Fibroblast of upper back skin (primary cell): ENCODE results near the gene CAB39.
A peak's percentile ranks its signal among the peaks of the same experiment; 100 is the strongest.
"Not testable (repeated sequence)": the region's sequence is repeated elsewhere in the genome, so short reads cannot be mapped to it uniquely, and the experiment has no call there.

Source experiments
- DNase-seq: peaks from one replicate; pipeline ENCODE4 v3.0.0-alpha.2; 2013

Gene CAB39

DNA sequence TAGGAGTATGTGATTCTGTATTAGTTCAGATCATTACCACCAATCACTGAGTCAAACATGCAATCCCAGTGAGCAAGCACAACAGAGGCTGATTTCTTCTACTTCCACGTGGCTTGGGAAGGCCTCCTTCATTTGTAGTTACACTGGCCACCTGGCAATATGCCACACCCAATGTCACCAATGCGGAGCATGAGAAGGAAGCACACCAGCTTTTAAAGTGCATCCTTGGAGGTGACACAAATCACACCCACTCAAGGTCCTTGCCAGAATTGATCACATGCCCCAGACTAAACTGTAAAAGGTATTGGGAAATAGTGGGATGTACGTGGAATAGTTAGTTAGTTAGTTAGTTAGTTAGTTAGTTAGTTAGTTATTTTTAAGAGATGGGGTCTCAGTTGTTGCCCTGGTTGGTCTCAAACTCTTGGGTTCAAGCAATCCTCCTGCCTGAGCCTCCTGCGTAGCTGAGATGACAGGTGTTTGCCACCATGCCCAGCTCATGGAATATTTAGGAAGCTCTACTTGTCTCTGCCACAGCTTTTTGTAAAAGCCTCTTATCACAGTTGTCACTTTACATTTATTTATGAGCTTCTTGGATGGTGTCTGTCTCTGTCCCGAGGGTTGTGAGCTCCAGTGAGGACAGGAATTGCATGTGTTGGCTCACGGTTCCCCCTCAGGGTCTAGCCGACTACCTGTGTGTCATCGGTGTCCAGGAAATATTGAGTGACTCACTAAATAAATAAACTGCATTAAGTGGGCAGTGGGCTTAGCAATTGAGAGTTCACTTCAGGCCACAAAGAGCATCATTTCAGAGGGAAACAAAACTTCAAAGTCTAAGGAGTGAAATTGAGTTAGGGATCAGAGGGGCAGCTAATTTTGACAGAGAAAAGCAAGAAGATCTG lies 28.1 kb upstream of the CAB39 start:
- peak; percentile 49 for DNase-seq

DNA sequence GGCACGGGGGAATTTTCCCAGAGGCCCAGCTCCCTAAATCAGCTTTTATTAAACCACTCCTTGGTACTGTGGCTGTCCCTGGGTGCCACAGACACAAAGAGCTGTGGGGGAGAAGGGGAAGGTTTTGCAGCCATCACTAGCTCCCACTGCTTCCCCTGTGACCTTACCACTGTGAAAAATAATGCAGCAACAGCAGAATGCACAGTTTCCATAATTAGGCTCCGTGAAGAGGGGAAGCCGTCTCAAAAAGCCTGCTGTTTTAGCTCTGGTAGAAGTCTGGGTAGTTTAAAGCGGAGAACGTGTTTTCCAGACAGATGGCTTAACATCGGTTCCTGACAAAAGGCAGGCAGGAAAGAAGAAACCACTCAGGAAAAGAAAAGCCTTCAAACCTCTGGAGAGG lies 27.5 kb upstream of the CAB39 start:
- no peak for DNase-seq

DNA sequence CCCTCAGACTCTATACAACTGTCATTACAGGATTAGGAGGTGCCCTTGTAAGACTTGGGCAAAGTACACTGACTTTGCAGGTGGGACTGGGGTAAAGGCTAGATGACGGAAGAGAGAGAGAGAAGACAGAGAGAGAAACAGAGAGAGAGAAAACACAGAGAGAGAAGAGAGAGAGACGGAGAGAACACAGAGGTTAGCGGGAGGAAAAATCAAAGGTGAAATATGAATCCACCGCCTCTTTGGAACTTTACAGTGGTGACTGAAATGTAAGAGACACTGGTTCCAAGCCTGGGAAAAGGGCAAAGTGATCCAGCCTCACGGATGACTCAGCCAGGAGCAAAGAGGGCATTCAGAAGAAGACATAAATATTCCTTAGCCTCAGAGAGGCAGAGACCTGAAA lies 25.1 kb upstream of the CAB39 start:
- no peak for DNase-seq

DNA sequence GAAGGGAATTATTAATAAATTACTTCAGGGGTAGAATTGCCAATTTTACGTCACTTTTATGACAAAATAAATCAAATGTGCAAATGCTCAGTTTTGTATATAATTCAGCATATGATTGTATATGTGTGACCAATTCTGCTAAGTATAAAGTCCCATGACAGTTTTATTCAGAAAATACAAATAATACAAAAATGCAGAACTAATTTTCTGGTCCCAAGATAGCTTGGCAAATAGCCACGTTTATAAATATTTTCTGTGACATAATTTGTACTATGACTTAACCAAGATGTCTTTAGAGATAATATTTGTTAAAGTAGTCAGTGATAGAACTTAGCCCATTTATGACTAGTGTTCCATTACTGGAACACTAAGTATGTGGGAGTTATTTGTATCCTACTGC lies 24.2 kb upstream of the CAB39 start:
- no peak for DNase-seq

DNA sequence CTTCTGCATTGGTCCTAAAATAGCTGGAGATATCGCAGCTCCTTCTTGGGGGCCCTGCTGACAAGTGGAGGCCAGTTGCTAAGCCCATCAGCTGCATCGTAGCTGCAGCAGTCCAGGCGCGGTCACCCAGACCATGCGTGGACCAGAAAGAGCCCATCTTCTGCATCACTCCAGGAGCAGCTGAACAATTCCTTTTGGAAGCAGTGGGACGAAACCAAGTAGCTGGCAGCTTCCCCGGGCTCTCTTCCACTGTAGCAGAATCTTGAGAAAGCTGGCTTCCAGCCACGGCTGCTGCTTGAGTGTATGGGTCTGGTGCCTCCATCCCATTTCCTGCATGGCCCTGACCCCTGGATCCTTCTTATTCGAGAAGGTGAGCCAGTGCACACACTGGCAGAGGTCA lies 22.2 kb upstream of the CAB39 start:
- peak; percentile 45 for DNase-seq

DNA sequence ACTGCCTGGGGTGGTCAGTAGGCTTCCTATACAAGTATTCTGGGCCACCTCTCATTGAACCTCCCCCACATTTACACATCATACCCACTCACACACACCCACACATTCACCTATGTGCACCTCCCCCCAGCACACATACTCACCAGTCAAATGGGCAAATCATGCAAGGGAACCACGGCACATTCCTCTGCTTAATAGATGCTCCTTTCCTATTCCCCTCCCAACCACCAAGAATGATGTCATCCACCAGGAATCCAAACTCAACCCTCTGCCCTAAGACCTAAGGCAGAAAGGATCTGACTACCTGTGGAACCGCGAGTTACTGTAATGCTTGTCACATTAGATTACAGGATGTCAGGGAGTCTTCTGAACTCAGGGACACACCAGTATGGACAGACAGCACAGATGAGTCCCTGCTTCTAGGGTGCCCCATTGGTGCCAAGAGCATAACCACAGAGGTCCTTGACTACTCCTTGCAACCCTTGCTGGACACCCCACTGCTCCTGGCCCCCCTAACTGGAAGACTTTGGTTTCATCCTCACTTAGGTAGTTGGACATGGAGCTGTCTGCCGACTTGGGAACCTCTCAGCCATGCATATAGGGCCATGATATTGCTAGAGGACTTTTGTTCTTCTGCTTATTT lies 21.5 kb upstream of the CAB39 start:
- DNase-seq: peak; percentile 81

DNA sequence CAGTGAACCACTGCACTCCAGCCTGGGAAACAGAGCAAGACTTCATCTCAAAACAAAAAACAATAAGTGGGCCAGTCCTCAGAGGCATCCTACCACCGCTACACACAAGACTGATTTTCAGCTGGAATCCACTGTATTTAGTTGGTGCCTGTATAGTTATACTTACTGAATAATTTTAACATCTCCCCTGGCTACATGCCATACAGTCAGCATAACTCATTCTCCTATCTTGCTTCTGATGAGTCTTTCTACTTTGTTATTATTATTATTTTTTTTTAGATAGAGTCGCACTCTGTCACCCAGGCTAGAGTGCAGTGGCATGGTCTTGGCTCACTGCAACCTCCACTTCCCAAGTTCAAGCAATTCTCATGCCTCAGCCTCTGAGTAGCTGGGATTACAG lies 19.9 kb upstream of the CAB39 start:
- no peak for DNase-seq

DNA sequence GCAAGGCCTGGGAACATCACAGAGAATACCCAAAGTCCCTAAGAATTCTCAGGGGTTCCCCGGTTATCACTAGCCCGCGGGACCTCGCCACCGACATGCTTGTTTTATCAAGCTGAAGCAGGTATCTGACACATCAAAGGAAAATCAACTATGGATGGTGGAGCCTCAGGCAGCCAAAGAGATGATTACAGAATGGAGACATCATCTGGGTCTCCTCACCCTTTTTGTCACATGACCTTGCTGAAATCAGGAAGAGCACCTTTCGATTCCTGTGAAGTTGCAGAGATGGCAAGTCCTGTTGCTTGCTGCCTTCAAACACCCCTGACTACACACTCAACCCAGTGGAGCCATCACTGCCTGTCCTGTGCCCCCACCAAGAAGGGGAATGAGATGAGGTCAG lies 19.2 kb upstream of the CAB39 start:
- no peak for DNase-seq

DNA sequence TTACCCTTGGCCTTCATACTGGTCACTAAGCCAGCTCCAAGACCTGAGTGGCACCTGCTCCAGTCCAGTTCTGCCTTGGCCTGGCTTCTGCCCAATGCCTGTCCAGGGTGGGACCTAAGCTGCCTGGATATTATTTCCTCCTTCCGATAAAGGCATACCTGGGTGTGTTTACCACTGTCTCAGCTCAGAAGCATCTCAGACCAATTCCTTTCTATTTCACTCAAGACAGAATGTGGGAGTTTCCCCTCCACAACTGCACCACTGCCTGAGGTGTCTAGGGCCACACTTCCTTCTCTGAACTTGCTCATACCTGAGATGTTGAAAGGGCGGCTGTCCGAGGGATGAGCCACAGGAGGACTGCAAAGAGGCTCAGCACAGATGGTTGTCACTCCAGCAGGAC lies 18.4 kb upstream of the CAB39 start:
- no peak for DNase-seq

DNA sequence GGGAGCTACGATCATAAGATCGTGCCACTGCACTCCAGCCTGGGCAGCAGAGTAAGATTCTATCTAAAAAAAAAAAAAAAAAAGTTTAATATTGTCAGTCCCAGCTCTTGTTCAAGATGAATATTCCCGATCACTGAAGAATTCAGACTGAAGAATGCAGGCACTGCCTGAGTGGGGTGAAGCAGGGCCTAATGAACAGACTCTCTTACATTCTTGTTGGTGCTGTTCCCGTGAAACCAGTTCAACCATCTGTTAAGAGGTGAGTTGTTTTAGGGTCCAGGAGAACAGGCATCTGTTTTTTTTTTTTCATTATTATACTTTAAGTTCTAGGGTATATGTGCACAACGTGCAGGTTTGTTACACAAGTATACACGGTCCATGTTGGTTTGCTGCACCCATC lies 17.1 kb upstream of the CAB39 start:
- no peak for DNase-seq

DNA sequence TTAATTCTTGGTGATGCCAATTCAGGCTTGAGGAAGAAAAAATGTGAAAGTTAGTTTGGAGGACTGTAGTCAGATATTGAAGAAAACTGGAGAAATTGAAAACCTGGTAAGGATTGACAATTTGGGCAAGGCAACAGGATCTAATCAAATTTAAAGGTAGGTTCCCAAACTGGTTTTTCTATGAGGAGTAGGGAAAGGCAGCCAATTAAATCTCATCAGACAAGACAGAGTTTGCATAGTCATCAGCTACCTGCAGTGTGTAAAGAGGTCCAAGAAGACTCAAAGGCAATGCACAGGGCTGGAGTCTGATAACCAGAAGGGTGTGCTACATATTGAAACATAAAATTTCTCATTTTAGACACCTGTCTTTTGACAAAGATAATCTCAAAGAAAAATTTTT lies 16.0 kb upstream of the CAB39 start:
- DNase-seq: no peak

DNA sequence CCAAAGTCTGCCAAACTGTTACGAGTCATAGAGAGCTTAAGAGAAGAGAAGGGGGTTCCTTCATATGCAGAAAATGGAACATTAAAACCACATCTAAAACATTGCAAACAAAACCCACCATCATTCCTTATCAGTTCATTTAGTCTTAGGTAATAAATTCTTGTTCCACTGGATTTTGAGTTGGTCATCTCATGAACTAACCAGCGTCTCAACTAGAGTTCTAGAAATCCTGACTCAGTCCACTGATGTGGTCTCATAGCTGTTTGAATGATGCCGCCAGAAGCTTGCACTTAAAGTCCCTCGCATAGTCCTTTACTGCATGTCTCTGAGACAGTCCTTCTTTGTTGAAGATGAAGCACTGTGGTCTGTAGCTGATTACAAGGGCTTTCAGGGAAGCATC lies 15.0 kb upstream of the CAB39 start:
- no peak for DNase-seq

DNA sequence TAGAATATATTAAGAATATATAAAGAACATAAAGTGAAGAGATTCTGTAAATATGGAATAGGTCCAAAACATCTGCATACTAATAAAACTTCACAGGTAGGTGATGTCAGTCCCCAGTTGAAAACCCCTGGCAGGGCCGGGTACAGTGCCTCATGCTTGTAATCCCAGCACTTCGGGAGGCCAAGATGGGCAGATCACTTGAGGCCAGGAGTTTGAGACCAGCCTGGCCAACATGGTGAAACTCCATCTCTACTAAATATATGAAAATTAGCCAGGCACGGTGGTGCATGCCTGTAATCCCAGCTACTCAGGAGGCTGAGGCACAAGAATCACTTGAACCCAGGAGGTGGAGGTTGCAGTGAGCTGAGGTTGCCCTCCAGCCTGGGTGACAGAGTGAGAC lies 13.9 kb upstream of the CAB39 start:
- not testable (repeated sequence) for DNase-seq

DNA sequence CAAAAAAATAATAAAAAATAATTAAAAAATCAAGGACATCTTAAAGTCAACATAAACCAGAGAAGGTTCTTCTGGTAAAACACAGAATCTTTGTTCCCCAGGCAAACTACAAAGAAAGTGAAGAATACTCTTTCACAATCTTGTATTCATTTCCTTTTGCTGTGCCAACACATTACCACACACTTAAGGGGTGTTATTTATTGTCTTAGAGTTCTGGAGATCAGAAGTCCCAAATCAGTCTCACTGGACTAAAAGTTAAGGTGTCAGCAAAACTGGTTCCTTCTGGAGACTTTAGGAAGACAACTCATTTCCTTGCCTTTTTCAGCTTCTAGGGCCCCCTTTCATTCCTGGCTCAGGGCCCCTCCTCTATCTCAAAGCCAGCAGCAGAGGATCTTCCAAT lies 12.2 kb upstream of the CAB39 start:
- DNase-seq: no peak

DNA sequence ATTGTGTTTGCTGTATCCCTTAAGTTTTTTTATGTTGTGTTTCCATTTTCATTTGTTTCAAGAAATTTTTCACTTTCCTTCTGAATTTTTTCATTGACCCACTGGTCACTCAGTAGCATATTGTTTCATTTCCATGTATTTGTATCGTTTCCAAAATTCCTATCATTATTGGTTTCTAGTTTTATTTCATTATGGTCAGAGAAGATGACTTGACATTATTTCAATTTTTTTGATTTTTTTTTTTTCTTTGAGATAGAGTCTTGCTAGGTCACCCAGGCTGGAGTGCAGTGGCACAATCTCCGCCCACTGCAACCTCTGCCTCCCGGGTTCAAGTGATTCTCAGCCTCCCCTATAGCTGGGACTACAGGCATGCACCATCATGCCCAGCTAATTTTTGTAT lies 11.3 kb upstream of the CAB39 start:
- DNase-seq: no peak

DNA sequence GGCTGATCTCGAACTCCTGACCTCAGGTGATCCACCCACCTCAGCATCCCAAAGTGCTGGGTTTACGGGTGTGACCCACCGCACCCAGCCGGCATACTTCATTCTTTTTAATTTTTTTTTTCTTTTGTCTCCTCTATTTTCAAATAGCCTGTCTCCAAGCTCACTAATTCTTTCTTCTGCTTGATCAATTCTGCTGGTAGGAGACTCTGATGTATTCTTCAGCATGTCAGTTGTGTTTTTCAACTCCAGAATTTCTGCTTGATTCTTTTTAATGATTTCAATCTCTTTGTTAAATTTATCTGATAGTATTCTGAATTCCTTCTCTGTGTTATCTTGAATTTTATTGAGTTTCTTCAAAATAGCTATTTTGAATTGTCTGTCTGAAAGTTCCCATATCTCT lies 10.2 kb upstream of the CAB39 start:
- not testable (repeated sequence) for DNase-seq

DNA sequence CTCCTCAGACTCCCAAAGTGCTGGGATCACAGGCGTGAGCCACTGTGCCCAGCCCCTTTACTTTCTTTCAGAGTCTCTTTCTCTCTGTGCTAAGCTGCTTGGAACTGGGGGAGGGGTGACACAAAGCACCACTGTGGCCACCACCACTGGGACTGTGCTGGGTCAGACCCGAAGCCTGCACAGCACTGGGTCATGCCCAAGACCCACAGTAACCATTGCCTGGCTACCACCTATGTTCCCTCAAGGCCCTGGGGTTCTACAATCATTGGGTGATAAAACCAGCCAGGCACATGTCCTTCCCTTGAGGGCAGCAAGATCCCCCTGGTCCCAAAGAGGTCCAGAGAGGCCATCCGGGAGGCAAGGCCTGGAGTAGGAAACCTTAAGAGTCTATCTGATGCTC lies 9.1 kb upstream of the CAB39 start:
- DNase-seq: no peak

DNA sequence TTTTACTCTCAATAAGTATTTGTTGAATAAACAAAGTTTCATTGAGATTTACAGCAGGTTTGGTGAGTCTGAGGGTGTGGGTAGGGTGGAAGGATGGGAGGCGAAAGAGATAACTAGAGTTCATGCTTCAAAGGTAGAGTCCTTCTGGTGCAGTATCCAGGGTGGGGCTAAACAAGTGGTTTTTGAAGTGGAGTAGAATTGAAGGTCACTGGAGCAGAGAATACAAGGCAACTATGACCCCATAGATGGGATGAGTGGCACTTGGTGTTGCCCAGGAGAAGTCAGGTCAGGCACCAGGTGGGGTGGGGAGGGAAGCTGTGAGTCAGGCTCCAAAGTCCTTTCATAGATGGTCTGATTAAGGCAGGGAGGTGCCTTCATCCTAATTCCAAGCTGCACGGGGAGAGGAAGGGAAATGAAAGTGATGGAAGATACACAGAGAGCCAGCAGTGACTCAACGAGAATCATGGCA lies 6.6 kb upstream of the CAB39 start:
- DNase-seq: no peak

DNA sequence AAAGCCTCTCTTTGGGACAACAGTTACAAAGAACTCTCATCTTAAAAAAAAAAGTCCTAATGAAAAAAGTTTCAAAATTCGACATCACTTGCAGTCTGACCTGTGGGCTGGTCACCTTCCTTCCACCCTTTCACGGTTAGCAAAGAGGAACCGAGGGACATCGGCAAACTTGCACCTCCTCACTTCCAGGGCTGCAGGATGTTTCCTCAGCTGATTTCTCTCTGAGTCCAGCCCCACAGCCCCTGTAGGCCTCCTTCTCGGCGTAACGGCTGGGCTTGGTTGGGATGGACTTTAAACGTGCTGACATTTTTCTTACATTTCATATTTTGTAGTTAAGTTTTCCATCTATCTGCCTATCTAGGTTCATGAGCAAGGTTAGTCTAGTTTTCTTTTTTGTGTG lies 5.7 kb upstream of the CAB39 start:
- DNase-seq: no peak

DNA sequence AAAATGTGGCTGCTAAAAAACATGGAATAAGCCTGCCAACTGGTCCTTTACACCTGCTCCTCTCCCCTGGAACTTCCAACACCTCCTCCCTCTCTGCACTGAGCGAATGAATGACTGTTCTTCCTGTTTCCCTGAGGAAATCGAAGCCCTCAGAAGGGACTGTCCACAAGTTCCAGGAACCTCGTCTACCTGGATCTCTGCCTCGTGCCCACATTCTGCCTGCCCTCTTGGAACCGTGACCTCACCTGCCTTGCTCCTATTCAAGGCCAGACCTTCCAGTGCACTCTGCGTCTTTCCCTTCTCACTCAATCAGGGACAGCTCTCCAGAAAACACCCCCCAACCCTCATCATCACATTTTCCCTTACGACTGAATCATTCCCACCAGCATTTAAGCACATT lies 4.4 kb upstream of the CAB39 start:
- DNase-seq: no peak

DNA sequence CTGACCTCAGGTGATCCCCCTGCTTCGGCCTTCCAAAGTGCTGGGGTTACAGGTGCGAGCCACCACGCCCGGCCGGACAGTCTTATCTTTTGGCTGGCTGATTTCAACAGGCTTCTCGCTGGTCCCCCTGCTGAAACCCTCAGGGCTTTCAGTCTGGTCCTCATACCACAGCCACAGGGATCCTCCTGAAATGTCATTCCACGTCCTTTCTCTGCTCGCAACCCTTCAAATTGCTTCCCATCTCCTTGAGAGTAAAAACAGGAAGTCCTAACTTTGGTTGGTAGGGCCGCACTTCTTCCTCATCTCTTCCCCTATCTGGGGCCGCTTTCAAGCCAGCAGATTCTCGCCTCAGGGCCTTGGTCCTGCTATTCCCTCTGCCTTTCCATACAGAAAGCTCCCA lies 1.4 kb upstream of the CAB39 start:
- DNase-seq: no peak

DNA sequence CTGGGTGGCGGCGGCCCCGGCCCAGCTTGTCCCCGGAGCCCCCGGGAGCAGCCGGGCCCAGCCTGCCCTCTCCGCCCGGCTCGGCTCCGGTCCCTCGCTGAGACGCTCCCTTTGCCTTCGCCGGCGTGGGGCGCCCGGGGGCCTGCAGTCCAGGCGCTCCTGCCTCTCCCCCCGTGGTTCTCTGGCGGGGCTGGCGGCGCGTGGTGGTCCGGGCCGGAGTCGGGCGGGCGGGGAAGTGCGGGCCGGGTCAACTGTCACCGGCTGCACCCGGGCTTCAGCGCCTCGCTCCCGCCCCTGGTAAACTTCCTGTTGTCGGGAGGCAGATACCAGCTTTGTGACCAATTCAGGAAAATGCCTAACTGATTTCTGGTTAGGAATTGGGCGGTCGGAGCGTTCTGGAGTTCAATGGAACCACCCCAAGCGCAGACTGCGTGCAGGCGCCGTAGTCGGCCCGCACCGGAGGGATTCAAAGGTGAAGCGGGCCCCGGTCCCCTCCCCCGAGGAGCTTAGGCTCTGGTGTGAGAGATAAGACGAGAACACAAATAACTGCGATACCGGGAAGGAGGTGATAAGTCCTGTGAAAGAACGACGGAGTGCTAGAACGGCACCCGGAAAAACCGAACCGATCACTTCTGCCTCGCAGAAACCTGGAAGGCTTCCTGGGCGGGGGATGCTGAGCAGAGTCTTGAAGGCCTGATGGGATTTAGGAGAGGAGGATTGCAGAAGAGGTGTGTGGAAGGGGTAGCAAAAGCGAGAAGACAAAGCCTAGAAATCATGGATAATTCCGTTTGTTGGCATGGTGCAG lies 891 bp downstream of the CAB39 start:
- no peak for DNase-seq

DNA sequence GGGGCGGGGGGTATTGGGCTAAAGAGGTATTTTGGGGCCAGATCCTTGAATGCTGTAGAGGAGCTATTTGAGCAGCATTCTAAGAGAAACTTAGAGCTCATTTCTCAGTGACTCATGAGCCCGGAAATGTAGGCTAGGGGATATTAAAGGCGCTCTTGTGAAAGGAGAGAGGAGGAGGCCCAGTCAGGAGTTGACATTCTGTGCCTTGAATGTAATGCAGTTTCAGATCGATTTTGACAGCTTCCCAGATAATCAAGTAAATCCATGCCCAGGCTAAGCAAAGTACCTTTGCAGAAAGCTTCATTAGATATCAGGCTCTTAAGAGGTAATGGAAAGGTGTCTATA lies 1.5 kb downstream of the CAB39 start:
- DNase-seq: peak; percentile 73

DNA sequence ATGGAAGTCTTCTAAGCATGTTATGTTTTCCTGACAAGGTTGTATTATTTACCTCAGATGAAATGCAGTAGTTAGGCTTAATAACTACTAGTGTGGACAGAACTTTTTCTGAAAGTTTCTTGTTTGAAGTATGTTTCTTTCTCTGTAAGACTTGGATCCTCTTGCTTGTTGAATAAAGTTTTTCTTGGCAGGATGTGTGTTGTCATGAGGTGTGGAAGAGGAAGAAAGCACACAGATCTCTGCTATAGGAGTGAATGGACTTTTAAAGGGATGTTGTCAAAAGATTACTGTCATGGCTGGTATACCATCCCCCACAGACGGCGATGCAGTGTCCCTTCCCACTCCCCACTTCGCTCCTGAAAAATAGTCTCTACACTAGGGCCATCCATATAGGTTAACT lies 2.6 kb downstream of the CAB39 start:
- no peak for DNase-seq
